Stimulated activated CD4-positive, alpha-beta T cell treated with anti-CD3 and anti-CD28 coated beads, Interleukin-12 subunit alpha, Interleukin-12 subunit beta, amount 100 ng/mL, for 4 hours (primary cell): ENCODE results near the gene LRRC51.

ENCODE experiments used
- DNase-seq: peaks from one replicate; pipeline ENCODE4 v3.0.0-alpha.2; 2020

LRRC51 gene, protein sequence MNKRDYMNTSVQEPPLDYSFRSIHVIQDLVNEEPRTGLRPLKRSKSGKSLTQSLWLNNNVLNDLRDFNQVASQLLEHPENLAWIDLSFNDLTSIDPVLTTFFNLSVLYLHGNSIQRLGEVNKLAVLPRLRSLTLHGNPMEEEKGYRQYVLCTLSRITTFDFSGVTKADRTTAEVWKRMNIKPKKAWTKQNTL

DNA sequence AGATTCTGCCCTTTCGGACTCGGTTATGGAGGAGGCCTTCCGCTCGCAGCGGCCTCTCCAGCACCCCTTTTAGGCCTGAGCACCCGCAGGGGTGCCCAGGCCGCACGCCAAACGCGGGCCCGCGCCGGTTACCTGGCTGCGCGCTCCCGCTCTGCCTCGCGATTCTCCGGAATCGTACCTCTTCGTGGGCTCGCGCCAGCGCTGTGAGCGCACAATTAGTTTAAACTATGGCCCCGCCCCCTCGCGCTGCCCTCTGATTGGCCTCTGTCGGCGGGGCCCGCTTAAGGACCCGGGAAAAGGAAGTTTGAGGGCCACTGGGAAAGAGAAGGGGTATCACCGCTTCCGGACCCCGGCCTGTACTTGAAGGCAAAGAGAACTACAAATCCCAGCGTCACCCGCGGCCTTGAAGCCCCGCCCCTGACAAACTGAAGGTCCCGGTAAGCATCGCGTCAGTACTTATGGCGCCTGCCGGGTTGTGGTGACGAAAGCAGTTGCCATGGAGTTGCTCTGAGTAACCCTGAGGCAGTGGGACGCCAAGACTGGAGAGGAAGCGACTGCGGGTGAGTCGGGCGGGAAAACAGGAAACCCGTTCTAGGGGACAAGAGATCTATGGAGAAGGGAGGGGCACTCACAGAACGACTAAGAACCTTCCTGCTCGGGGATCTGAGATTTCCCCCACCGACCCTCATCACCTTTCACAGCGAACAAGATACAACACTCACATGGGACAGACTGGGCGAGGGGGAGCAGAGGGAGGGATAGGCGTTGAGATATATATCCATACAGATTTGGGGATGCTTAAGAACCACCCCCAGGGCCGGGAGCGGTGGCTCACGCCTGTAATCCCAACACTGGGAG lies at the start of gene LRRC51, which contains the start of gene NUMA1:
Gene LRRC51 (plus strand): TSS at position 525 of the 858 bp plus-strand sequence. CDS start 8,234 bp downstream, outside the sequence.
Gene NUMA1 (minus strand): TSS at position 217 of the 858 bp plus-strand sequence. CDS start 44,599 bp downstream, outside the sequence.
- peak; percentile 96 for DNase-seq

DNA sequence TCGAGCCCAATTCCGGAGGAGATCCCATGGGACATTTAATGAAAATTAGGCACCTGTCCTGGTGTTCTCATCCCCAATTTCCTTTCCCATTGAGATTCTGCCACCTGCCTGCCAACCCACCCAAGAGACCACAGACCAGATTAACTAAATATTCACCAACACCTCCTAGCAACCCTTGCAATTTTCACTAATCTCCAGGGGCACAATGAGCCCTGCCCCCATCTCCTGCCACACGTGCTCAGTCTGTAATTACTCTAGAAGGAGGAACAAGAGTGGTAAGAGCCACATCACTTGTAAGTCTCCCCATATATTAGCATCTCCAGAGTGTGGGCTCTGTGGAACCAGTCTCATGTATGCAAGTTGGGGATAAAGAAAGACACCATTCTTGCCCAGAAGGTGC lies 44.0 kb upstream of the LRRC51 start:
- no peak for DNase-seq

DNA sequence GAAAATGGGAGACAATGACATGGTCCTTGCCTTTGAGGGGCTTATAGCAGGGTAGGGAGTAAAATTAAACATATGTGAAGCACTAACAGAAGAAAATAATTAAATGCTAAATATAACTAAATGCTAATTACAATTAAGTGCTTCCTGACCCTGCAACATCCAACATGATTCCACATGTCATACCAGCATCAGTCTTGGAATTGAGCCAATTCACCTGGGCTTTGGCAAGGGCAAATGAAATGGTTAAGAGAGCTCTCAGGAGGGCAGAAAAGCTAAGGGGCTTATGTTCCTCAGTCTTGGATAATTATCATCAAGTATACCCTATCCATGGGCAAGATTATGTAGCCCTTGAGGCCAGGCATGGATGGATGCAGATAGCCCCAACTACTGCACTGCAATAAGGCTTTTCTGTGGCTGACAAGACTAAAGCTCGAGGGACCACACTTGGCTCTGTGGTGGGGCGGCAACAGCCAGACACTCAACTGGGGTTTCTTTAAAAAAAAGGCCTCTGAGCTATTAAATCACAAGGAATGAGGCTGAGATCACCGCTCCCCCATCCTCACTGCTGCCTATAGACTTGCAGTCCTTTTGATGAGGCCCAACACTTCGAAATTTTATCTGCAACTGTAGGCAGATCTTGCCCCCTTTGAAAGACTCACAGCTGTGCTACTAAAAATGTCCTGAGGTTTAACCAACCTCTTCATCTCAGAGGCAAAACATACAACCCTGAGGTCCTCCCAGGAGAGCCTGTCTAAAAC lies 42.9 kb upstream of the LRRC51 start:
- no peak for DNase-seq

DNA sequence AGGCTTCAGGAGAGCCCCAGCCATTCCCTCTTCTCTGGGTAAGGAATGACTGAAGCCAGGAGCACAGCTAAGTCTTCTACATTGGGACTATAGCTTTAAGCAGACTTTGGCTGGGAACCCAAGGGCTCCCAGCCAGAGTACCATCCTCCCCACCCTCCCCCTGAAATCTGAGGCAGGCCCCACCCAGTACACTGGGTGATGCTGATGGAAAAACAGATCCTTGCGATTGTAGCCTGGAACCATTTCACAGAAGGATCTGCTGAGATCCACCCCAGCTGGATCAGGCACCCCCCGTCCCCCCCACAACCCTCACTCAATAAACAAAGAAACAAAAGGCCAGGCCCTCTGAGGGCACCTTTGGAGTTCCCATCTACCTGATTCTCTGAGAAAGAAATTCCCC lies 42.2 kb upstream of the LRRC51 start:
- no peak for DNase-seq

DNA sequence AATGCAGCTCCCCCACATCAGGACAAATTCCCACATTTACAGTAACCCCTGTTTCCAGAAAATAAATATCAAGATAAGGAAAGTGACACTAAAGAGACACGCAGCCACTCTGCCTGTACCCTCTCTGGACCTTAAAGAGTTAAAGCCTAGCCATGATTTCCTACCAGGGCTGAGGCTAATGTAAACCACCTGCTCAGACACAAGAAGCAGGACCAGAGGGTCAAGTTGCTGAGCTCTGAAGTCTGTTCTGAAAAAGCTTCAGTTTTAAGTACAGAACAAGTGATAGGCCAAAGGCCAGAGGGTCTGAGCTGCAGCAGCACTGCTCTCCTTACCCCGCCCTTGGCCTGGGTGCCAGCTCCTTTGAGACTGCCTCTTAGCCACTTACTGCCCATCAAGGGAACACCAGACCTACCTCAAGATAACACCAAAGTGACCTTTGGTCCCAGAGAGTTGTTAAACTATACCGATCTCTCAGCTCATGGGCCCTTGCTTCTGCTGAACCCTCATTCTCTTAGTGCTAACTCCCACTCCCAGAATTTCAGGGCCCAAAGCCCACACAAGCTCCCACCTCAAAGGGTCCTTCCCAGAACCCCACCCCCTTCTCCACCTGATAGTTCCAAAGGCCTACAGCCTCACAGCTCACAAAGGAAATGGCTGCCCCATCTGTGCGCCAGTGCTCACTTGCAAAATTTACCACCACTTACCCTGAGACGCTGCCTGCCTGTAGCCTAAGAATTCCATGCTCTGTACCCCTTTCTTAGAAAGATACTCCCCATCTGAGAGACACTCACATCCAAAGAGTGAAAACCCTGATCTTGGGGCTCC lies 41.4 kb upstream of the LRRC51 start:
- no peak for DNase-seq

DNA sequence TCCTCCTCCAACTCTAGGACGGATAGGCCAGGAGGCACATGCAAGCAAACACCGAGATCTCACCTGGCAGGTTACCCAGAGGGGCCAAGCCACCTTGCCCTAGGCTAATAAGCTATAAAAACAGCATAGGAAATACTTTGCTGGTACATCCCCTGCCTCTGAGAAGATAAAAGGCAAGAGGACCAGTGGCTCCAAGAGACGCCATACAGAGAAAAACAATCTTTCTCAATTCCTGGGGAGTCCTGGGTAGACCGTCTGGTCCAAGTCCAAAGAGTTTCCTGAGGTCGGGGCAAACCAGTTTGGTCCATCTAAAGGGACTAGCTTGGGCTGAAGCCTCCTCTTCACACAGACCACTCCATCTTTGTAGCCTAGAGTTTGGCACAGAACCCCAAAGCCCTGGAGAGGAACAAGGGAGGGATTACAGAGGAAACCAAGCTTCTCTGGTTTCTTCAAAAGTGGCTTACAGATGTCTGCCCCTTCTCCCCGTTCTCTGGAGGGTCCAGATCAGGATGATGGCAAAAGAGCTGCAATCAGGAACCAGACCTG lies 40.7 kb upstream of the LRRC51 start:
- no peak for DNase-seq

DNA sequence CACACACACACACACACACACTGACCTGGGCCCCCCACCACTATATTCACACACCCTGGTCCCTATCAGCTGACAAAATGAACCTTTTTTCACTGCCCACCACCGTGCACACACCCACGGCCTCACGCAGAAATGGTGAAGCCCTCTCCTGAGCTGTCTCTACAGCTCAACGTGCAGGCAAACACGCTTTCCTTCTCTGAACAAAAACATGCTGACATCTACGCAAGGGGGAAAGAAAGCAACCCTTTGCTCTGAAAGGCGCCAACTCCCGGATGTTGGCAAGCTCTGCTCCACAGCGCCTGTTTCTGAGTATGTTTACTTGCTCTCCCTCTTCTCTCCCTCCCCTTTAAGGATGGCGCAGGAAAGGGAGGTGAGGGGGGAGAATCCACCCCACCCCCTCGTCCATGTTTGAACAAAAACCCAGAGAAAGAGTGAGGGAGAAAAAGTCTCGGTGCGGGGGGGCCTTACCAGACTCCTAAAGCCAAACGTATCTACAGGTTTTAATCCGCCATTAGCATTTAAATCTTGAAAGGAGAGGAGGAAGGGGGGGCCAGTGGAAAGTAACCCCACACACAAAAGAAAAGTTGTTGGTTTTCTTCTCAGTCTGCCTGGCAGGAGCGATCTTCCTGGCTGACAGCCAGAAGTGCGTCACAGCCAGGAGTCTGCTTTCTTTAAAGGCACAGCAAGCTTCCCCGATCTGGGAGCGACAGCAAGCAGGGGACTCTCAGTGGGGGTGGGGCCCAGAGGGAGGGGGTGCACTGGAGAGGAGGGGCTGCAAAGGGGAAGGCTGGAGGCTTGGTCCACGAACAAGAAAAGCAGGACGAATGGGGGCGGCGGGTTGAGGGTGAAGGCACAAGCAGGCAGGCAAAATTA lies 39.9 kb upstream of the LRRC51 start:
- DNase-seq, result peak; percentile 72

DNA sequence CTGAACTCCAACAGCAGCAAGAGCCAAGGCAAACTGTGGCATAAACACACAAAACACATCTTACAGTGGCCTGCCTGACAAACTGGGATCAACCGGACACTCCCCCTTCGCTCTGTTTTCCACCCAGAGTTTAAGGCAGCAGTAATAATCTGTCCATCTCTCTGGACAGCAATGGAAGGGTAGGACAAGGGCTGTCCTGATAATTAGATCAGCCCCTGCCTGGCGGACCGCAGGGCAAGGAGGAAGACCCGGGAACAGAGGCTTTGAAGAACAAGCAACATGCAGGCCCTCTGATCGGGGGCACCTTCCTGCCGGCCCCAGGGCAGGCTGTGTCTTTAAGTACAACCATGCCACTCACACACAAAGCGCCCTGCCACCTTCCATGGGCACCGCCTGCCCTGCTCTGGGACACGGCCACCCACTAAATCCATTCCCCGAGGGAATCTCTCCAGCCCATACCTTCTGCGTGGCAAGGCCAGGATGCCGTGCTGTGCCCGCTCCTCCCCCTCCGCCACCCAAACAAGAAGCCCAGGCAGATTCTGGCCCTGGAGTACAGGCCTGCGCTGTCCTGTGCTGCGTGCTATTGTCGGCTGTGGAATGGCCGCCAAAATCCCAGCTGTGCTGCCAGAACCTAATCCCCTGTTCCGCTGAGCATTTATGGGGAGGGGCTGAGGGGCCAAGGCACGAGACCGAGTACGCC lies 39.1 kb upstream of the LRRC51 start:
- DNase-seq, result peak; percentile 25

DNA sequence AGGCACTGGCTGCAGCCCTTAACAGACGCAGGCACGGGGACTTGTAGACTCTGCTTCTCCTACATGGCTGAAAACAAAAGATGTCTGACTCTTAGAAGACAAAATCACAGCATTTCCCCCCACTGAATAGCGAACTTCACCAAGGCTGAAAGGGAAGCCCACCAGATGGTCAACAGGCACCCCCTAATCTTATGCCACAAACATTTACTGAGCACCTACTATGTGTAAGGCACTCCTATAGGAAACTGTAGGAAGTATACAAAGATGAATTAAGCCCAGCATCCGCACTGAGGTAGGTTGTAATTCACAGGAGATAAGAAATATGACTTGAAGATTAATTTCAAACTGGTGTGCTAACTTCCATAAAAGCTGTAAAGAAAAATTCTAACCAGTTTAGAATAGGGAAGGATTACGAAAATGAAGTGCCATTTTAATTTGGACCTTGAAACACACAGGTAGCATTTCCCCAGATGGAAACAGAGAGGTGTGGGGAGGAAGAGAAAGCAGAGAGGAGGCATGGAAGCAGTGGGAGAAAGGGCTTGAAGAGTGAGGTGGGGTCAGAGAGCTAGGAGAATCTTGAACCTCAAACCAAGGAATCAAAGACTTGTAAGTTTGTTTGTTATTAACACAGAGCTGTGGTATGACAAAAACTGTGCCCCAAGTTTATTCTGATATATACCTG lies 38.4 kb upstream of the LRRC51 start:
- no peak for DNase-seq

DNA sequence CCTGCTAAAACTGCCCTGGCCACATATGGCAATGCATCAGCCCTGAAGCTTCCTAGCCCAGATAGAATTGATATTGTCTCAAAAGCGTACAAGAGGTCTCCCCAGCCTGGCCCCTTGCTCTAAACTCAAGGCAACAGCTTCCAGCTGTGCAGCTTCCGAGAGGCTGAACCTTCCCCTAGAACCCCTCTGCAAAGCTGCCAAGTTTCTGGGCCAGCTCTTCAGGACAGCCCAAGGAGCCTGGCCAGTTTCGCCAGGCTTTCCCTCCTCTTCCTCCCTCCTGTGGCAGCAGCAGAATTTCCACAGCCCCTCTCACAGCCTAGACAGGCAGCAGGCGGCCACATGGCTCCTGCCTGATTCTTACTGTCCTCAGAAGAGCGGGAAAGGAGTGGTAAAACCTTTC lies 34.8 kb upstream of the LRRC51 start:
- DNase-seq, result no peak

DNA sequence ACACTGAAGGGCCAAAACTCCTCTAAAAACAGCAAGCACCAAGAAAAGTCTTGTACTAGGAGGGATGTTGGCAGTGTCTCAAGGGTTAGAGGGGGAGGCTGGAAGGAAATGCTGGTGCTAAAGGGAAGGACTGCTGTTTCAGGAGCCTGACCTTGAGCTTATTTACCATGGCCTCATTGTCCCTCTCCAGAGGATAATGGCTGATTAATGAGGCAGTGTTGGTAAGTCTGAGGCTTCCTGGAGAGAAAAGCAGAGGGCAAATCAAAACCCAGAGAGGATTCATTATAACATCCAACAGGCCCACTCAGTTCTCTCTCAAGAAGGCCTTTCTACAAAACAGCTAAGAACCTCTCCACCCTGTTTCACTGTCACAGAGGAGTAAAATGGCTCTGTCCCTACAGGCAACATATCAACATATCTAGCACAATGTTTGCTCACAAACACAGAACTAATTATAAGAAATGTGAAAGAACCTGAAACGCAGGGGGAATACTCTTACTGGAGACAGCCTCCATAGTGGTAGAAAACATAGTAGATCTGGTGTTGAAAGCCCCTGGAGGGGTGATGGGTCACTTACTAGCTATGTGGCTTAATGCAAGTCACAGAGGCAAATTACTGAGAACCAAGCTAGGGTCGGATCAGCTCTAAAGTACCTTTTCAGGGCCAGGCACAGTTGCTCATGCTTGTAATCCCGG lies 31.7 kb upstream of the LRRC51 start:
- no peak for DNase-seq

DNA sequence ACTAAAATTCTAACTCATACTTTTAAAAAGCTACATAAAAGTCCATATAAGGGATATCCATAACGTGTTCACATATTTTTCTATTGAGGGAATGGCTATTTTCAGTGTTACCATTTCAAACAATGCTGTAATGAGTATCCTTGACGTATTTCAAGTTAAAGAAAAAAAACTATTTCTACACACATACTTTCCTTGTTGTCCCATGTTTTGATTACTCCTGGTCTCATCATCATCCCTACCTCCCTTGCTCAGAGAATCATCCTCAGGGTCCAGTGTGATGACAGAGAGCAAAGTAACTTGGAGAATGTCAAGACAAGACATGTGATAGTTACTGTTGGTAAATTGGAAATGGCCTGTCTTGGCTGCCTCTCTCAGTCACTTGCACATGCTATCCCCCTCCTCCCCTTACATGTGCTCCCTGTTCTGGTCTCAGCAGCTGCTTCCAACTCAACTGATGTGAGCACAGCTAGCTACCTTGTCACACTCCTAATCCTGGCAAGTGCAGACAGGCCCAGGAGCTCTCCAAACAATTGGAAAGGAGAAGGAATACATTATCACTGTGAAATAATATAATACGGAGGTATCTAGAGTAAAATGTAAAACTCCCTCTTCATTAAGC lies 22.1 kb upstream of the LRRC51 start:
- no peak for DNase-seq

DNA sequence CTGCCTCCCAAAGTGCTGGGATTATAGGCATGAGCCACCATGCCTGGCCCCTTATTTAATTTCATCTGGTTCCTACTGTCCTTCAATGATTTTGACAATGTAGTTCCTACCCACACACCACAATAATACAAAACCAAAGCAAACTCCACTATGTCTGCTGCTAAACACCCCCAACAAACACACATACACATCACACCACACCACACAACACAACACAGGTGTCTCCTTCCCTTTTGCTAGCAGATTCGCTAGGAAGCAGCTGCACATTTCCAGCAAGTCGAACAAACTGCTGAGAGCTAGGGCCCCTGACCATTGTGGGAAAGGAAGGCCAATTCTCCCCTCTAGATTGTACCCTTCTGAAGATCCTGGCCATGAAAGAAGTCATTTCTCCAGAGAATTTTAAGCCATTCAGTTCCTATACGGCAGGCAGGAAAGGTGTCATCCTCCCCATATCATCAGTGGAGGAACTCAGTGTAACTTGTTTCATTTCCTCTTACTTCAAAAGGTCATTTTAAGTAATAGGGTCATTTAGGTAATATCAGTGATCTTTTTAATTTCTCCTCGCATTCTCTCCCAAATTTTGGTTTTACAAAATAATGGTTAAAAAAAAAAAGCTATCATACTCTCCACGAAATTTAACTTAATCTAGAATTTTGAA lies 18.8 kb upstream of the LRRC51 start:
- DNase-seq, result no peak

DNA sequence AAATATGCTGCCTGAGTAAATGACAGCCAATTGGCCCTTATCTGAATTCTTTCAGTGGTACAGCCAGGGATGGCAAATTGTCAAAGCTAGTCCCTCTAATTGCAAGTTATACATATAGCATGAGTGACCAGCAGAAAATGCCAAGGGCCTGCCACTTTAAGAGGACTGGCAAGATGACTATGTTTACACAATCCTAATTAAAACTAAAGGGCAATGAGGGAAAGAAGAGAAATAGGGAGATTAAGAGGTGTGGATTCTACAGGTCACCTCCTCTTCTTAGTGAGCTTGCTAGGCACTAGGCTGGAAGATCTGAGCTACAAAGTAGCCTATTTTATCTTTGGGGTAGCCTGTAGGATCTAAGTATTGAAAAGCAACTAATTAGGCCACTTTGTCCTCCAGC lies 13.8 kb upstream of the LRRC51 start:
- no peak for DNase-seq

DNA sequence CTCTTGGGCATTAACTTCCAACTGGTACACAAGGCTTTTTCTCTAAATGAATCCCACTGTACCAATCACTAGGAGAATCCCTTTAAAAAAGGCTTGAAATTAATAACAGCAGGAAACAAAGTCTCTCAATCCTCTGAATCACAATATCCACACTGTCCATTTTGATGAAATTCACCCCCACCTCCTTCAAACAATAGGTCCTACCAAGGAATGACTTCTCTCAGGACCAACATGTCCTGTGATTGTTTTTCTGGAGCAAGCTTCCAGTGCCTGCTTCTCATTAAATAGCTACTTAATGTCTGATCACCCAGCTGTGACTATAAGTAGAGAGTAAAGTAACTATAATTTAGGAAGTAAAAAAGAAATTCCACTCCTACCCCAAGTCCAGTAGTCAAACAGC lies 13.4 kb upstream of the LRRC51 start:
- no peak for DNase-seq

DNA sequence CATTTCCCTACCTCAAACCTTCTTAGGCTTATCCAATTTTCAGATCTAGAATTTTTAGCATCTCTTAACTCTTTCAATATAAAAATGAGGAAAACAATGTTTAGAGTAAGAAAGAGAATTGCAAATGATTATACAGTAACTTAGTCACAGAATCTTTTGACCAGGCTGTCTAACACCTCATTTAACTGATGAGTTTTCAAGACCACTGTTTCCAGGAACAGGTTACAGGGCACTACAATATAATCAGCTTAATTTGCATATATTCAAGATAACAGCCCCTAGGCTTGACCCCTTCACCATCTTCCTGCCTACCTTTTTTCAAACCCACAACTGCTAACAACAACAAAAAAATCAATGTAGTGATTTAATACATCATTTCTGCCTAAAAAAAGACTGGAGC lies 13.0 kb upstream of the LRRC51 start:
- DNase-seq, result no peak

DNA sequence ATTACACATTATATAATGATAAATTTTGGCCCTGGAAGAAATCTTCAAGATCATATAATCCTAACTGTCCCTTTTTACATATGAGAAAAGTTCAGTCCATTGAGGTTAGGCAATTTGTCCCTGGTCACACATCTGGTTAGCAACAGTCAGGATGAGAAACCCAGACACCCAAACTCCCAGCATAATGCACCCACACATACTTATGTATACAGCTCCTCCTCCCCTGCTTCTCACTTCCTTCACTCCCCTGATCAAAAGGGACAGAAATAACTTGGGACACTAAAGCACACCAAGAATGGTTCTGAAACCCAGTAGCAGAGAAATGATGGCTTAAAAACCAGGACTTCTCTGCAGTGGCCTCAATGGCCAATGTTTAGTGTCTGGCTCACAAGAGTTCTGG lies 11.4 kb upstream of the LRRC51 start:
- no peak for DNase-seq

DNA sequence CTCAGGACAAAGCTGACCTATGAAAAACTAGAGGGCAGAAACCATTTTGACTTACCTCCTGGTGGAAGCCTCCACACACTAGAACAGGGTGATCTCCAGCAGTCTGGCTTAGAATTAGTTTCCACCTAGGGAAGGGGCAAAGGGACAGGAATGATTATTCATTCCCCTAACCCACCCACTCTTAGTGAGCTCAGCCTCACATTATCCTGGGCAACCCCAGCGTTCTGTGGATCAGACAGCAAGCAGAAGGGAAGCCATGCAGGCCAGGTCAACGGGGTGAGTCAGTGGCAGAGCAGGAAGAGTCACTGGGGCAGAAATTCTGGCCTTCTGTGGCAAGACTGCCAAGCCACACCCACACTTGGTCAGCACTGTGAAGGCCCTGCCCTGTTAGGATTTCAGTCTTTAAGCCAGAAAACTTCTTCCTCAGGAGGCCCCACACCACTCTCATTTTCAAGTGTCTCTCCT lies 10.8 kb upstream of the LRRC51 start:
- no peak for DNase-seq
